SU-DHL-6 (cell line): ENCODE data around the gene ENKD1.

Source experiments
- H2AFZ ChIP-seq: fragments of 200-600 bp; sonication (generic); 2 replicates; pipeline ENCODE4 v1.6.1; 2014; ENCODE audit warnings: low read depth, mild to moderate bottlenecking, moderate library complexity, mixed read lengths, antibody characterized with exemption, low read length; ENCODE audit not compliant: severe bottlenecking
- H3F3A ChIP-seq: fragments of 200-600 bp; shearing (Covaris generic); 2 replicates; pipeline ENCODE4 v1.6.0; 2016; ENCODE audit warnings: antibody characterized with exemption, mild to moderate bottlenecking; ENCODE audit not compliant: insufficient read depth
- H3K27ac ChIP-seq: fragments of 200-600 bp; sonication (generic); 2 replicates; pipeline ENCODE4 v1.5.1; 2016; ENCODE audit warnings: low read depth, mild to moderate bottlenecking, low read length, moderate library complexity, mixed read lengths
- H3K27me3 ChIP-seq: fragments of 200-600 bp; sonication (generic), shearing (Covaris generic); 2 replicates; pipeline ENCODE4 v1.6.0; 2014; ENCODE audit warnings: mild to moderate bottlenecking, low read length
- H3K36me3 ChIP-seq: fragments of 200-600 bp; sonication (generic); 2 replicates; pipeline ENCODE4 v1.6.1; 2014; ENCODE audit warnings: mild to moderate bottlenecking, low read length, mixed read lengths
- H3K4me2 ChIP-seq: fragments of 300-600, 200-600 bp; shearing (Covaris generic), sonication (generic); 2 replicates; pipeline ENCODE4 v1.6.0; 2014; ENCODE audit warnings: low read length, low read depth, mild to moderate bottlenecking; ENCODE audit not compliant: poor library complexity, severe bottlenecking
- H3K4me3 ChIP-seq: fragments of 200-600 bp; sonication (generic); 2 replicates; pipeline ENCODE4 v1.5.1; 2014; ENCODE audit warnings: antibody characterized with exemption, low read length, mild to moderate bottlenecking, mixed read lengths; ENCODE audit not compliant: insufficient read depth, poor library complexity, severe bottlenecking
- H3K79me2 ChIP-seq: fragments of 200-600 bp; sonication (generic); 2 replicates; pipeline ENCODE4 v1.6.1; 2014; ENCODE audit warnings: mild to moderate bottlenecking, low read length, moderate library complexity; ENCODE audit not compliant: insufficient read depth
- H3K9ac ChIP-seq: fragments of 200-600 bp; sonication (generic); 2 replicates; pipeline ENCODE4 v1.7.0; 2014; ENCODE audit warnings: mild to moderate bottlenecking, low read length
- H3K9me2 ChIP-seq: fragments of 200-600 bp; sonication (generic); replicated peaks from 2 replicates; pipeline ENCODE4 v1.6.1; 2014; ENCODE audit warnings: low read length; ENCODE audit not compliant: insufficient read depth
- H3K9me3 ChIP-seq: fragments of 200-600 bp; sonication (generic); 2 replicates; pipeline ENCODE4 v1.6.1; 2014; ENCODE audit warnings: low read length, mixed read lengths; ENCODE audit not compliant: insufficient read depth
- H4K20me1 ChIP-seq: fragments of 200-600 bp; sonication (generic); 2 replicates; pipeline ENCODE4 v1.6.1; 2014; ENCODE audit warnings: low read depth, mild to moderate bottlenecking, antibody characterized with exemption, low read length, moderate library complexity, mixed read lengths
- EZH2phosphoT487 ChIP-seq: fragments of 200-600 bp; sonication (generic), shearing (Covaris generic); conservative IDR thresholded peaks from 2 replicates; pipeline ENCODE4 v1.6.1; 2018; ENCODE audit warnings: mild to moderate bottlenecking, antibody characterized with exemption, low read length, moderate library complexity, mixed read lengths
- TF ChIP-seq, protein P1 (sequence below): fragments of 200-600 bp; sonication (generic); IDR thresholded peaks from one replicate; pipeline ENCODE4 v1.5.1; 2017; ENCODE audit warnings: antibody characterized with exemption, mild to moderate bottlenecking, low read length, moderate library complexity; ENCODE audit not compliant: insufficient read depth, poor library complexity, severe bottlenecking

The ENKD1 gene

DNA sequence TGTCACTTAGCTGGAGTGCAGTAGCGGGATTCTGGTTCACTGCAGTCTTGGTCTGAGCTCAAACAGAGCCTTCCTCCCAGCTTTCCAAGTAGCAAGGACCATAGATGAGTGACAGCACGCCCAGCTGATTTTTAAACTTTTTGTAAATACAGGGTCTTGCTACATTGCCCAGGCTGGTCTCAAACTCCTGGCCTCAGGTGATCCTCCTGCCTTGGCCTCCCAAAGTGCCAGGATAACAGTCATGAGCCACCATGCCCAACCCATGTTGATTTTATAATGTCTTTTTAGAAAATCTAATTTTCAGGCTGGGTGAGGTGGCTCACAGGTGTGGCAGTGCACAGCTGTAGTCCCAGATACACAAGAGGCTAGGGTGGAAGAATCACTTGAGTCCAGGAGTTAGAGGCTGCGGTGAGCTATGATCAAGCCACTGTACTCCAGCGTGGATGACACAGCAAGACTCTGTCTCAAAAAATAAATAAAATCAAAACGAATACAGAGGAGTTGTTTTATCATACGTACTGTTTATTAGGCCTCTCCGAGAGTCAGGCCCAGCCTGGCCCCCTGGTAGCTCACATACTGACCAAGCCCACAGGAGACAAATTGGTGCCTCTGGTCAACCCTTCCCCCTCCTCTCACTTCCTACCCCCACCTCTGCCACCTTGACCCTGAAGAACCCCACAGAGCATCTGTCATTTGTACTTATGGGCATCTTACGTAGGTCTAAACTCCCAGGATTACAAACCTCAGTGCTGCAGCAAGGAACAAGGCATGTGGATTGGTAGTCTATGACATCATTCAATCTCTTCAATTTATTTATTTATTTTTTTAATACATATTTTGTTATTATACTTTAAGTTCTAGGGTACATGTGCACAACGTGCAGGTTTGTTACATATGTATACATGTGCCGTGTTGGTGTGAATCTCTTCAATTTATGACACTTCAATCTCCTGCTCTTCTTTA lies 13.7 kb upstream of the ENKD1 start:
- H3K9me3 ChIP-seq: no peaks in the 10 kb centered on the region

GRCh38 chr16:67678354-67679023 lies 11.9 kb upstream of the ENKD1 start:
- Histone ChIP-seq H3K27me3 (no peaks in the 10 kb centered on the region), H3K9ac (no peak overlapping the region), H4K20me1 (no peaks in the 10 kb centered on the region), H3F3A (no peaks in the 10 kb centered on the region), H3K4me3 (no peak overlapping the region), H3K27ac (no peak overlapping the region), H3K36me3 (no peaks in the 10 kb centered on the region), H3K79me2 (no peaks in the 10 kb centered on the region), H2AFZ (no peak overlapping the region), H3K9me3 (no peaks in the 10 kb centered on the region), H3K9me2 (no peaks in the 10 kb centered on the region), H3K4me2 (no peak overlapping the region)
- TF ChIP-seq EZH2phosphoT487: no peak
- TF ChIP-seq, protein P1, sequence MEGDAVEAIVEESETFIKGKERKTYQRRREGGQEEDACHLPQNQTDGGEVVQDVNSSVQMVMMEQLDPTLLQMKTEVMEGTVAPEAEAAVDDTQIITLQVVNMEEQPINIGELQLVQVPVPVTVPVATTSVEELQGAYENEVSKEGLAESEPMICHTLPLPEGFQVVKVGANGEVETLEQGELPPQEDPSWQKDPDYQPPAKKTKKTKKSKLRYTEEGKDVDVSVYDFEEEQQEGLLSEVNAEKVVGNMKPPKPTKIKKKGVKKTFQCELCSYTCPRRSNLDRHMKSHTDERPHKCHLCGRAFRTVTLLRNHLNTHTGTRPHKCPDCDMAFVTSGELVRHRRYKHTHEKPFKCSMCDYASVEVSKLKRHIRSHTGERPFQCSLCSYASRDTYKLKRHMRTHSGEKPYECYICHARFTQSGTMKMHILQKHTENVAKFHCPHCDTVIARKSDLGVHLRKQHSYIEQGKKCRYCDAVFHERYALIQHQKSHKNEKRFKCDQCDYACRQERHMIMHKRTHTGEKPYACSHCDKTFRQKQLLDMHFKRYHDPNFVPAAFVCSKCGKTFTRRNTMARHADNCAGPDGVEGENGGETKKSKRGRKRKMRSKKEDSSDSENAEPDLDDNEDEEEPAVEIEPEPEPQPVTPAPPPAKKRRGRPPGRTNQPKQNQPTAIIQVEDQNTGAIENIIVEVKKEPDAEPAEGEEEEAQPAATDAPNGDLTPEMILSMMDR: no peak

More for the DNA sequence above, 13.7 kb upstream of the ENKD1 start:
- Histone ChIP-seq H2AFZ (no peak overlapping the region), H3K9me2 (no peaks in the 10 kb centered on the region), H4K20me1 (no peaks in the 10 kb centered on the region), H3K27me3 (no peaks in the 10 kb centered on the region), H3K27ac (no peak overlapping the region), H3F3A (no peaks in the 10 kb centered on the region), H3K79me2 (no peaks in the 10 kb centered on the region), H3K4me2 (no peak overlapping the region), H3K36me3 (no peaks in the 10 kb centered on the region), H3K9ac (no peak overlapping the region), H3K4me3 (no peak overlapping the region)
- TF ChIP-seq, protein P1: no peak
- TF ChIP-seq EZH2phosphoT487: no peak

GRCh38 chr16:67677712-67678111 lies 11.2 kb upstream of the ENKD1 start:
- Histone ChIP-seq H3K9me2 (no peaks in the 10 kb centered on the region), H2AFZ (no peak overlapping the region), H3K4me3 (no peak overlapping the region), H4K20me1 (no peaks in the 10 kb centered on the region), H3F3A (no peaks in the 10 kb centered on the region), H3K9me3 (no peaks in the 10 kb centered on the region), H3K4me2 (no peak overlapping the region), H3K27ac (no peak overlapping the region), H3K27me3 (no peaks in the 10 kb centered on the region), H3K79me2 (no peaks in the 10 kb centered on the region), H3K36me3 (no peaks in the 10 kb centered on the region), H3K9ac (no peak overlapping the region)
- TF ChIP-seq, protein P1: no peak
- TF ChIP-seq EZH2phosphoT487: no peak
